Neural cell (in vitro differentiated cells): ENCODE measurements around the gene SNAPC5.

Experiments
- CTCF ChIP-seq: fragments of 450-650 bp; IDR thresholded peaks from 2 replicates; pipeline ENCODE4 v1.5.1; 2014; ENCODE audit warnings: antibody characterized with exemption, mild to moderate bottlenecking, moderate library complexity; ENCODE audit not compliant: poor library complexity, severe bottlenecking
- EP300 ChIP-seq: fragments of 450-650 bp; conservative IDR thresholded peaks from 2 replicates; pipeline ENCODE4 v1.6.1; 2014; ENCODE audit warnings: antibody characterized with exemption, mild to moderate bottlenecking, moderate library complexity; ENCODE audit not compliant: poor library complexity, severe bottlenecking
- EZH2 ChIP-seq: fragments of 200-600, 300-800 bp; shearing (Covaris generic), sonication (generic); IDR thresholded peaks from 2 replicates; pipeline ENCODE4 v1.6.1; 2014; ENCODE audit warnings: antibody characterized with exemption, low read length, borderline replicate concordance, mild to moderate bottlenecking; ENCODE audit not compliant: insufficient read depth, poor library complexity, severe bottlenecking
- POLR2AphosphoS5 ChIP-seq: IDR thresholded peaks from 2 replicates; pipeline ENCODE4 v1.6.1; 2012
- RAD21 ChIP-seq: fragments of 450-650 bp; conservative IDR thresholded peaks from 2 replicates; pipeline ENCODE4 v1.6.1; 2014; ENCODE audit warnings: antibody characterized with exemption, mild to moderate bottlenecking, moderate library complexity
- REST ChIP-seq: IDR thresholded peaks from 2 replicates; pipeline ENCODE4 v1.6.1; 2012; ENCODE audit warnings: borderline replicate concordance
- SMC3 ChIP-seq: fragments of 450-650 bp; conservative IDR thresholded peaks from 2 replicates; pipeline ENCODE4 v1.6.1; 2014; ENCODE audit warnings: antibody characterized with exemption, mild to moderate bottlenecking, moderate library complexity; ENCODE audit not compliant: poor library complexity
- TAF1 ChIP-seq: IDR thresholded peaks from 2 replicates; pipeline ENCODE4 v1.6.1; 2012; ENCODE audit warnings: low read depth

GRCh38 chr15:66488525-66488924, 9.0 kb downstream of the SNAPC5 start:
- TF ChIP-seq EP300 (no peak), CTCF (no peak), RAD21 (no peak), SMC3 (no peak), REST (no peak), TAF1 (no peak), EZH2 (no peak), POLR2AphosphoS5 (no peak)
